ENCODE measurements around the gene MUC5AC. TPM values are rescaled to one million over a fixed set of nuclear protein-coding genes. Genes with fewer than 3 reads are reported as not detected.
"Not testable (repeated sequence)": the region's sequence is repeated elsewhere in the genome, so short reads cannot be mapped to it uniquely, and the experiment has no call there.

MUC5AC gene
- total RNA-seq, 1 experiment from 2014 or later = not detected

DNA sequence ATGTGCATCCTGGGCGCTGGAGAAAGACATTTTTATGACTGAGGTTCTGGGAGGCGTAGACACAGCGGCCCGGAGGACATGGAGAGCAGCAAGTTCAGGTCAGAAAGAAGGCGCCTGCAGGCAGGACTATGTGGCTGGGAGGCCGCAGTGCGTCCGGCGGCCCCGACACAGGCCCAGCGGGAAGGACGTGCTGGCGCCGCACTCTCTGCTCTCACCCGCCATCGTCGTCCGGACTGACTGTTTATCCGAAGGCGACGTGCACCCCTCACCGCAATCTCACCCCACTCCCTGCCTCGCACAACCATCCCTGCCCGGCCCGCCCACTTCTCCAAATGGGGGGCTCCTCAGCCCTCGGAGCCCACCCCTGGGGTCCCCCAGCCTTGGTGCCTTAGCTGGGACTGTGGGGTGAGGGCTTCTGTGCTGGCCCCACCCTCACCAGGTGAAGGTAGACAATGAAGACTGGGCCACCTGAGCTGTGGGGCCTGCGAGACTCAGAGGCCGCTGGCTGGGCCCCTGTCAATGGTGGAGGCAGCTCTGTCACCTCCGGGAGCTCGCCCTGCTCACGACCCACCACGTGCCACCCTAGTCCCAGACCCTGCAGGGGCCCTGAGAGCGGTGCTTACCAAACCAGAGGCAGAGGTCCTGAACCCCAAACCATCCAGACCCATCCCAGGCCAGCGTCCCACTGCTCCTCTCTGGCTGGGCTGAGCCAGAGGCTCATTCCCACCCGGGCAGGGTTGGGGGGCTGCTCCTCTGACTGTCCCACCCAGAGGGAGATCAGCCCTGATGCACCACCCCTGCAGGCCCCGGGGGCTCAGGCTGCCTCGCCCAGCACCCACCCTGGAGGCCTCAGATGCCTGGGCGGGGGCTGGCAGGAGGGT lies 48.9 kb downstream of the MUC5AC start:
- in situ Hi-C loops (cut with HindIII; ENCODE audit: low pct_unique_long_range_greater_than_20kb, low sequenced_read_pairs) = no loop called here
- DNase-seq (ENCODE audit: low read depth, low spot score) = no peak

- no peak for DNase-seq (ENCODE audit: low read depth, low spot score)
- in situ Hi-C loops (cut with HindIII; ENCODE audit: low pct_unique_long_range_greater_than_20kb, low sequenced_read_pairs) = no loop called here
Measured at GRCh38 chr11:1207401-1208143, 49.8 kb downstream of the MUC5AC start.

DNA sequence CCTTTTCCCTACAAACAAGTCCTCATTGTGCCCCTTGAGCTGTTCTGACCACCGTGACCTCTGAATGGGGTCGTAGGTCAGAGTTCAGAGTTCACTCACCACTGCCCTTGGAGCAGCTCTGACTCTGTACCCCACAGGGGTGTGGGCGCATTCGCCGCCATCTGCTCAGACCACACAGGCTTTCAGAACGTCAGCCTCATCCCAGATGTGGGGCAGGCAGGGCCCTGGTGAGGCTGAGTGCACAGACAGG lies 50.3 kb downstream of the MUC5AC start:
- in situ Hi-C loops (cut with HindIII; ENCODE audit: low pct_unique_long_range_greater_than_20kb, low sequenced_read_pairs) = no loop called here
- no peak for DNase-seq (ENCODE audit: low read depth, low spot score)

DNA sequence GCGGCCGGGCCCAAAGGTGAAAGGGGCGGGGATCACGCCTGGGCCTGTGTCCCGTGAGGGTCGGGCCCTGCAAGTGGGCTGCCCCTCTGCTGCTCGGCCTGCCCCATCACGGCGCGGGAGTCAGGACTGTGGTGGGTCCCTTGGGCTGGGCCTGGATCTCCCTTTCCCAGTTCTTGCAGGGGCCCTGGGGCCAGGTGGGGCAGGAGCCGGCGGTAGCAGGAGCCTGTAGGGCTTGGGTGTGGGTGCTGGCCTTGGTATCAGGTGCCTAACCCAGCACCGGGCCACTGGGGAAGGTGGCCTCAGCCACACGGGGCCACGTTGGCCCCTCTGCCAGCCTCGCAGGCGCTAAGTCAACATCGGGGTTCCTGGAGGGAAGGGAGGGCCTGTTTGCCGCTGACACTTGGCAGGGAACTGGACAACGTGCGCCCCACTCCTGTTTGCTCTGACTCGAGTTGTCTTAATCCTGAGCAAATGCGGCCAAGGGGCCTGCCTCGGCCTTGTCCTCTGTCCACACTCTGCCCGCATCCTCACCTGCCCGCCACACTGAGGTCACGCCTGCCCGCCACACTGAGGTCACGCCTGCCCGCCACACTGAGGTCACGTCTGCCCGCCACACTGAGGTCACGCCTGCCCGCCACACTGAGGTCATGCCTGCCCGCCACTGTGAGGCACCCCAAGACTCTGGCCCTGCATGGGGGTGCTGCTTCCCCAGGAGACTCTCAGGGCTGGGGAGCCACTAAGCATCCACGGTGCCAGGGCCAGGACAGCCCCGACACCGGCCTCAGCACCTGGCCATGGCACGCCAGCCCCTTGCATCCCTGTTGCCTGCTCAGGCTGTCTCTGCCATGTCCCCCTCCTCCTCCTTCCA lies 50.9 kb downstream of the MUC5AC start:
- no peak for DNase-seq (ENCODE audit: low read depth, low spot score)
- in situ Hi-C loops (cut with HindIII; ENCODE audit: low pct_unique_long_range_greater_than_20kb, low sequenced_read_pairs) = no loop called here

- DNase-seq (ENCODE audit: low read depth, low spot score) = no peak
- in situ Hi-C loops (cut with HindIII; ENCODE audit: low pct_unique_long_range_greater_than_20kb, low sequenced_read_pairs) = no loop called here
Measured at GRCh38 chr11:1209371-1210057, 51.8 kb downstream of the MUC5AC start.

- in situ Hi-C loops (cut with HindIII; ENCODE audit: low pct_unique_long_range_greater_than_20kb, low sequenced_read_pairs) = no loop called here
- DNase-seq (ENCODE audit: low read depth, low spot score) = no peak
Measured at GRCh38 chr11:1211838-1212237, 54.1 kb downstream of the MUC5AC start.

GRCh38 chr11:1215826-1216225 lies 58.1 kb downstream of the MUC5AC start:
- DNase-seq (ENCODE audit: low read depth, low spot score); in situ Hi-C loops (cut with HindIII; ENCODE audit: low pct_unique_long_range_greater_than_20kb, low sequenced_read_pairs): not testable (repeated sequence)

- in situ Hi-C loops (cut with HindIII; ENCODE audit: low pct_unique_long_range_greater_than_20kb, low sequenced_read_pairs) = no loop called here
- DNase-seq (ENCODE audit: low read depth, low spot score) = no peak
Measured at GRCh38 chr11:1217151-1217550, 59.4 kb downstream of the MUC5AC start.

DNA sequence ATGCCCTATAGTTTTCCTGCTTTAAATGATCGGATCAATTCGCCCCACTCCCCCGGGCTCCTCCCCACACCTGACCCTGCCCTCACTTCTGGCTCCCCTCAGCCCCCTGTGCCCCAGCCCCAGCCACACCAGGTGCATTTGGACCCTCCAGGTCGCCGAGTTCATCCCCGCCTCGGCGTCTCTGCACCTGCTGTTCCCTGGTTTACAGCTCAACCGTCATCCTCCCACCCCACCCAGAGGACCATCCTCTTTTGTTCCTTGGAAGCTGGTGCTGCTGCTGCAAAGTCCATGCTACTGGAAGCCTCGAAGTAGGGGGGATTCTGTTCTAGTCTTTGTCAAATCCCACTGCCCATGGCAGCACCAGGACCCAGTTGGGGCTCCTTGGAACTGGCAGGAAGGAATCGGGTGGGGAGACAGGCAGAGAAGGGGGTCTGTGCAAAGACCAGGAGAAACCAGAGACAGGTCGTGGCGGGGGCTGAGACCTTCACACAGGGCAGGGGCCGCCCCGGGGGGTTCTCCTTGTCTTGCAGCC lies 60.6 kb downstream of the MUC5AC start:
- DNase-seq (ENCODE audit: low read depth, low spot score) = no peak
- in situ Hi-C loops (cut with HindIII; ENCODE audit: low pct_unique_long_range_greater_than_20kb, low sequenced_read_pairs) = no loop called here

DNA sequence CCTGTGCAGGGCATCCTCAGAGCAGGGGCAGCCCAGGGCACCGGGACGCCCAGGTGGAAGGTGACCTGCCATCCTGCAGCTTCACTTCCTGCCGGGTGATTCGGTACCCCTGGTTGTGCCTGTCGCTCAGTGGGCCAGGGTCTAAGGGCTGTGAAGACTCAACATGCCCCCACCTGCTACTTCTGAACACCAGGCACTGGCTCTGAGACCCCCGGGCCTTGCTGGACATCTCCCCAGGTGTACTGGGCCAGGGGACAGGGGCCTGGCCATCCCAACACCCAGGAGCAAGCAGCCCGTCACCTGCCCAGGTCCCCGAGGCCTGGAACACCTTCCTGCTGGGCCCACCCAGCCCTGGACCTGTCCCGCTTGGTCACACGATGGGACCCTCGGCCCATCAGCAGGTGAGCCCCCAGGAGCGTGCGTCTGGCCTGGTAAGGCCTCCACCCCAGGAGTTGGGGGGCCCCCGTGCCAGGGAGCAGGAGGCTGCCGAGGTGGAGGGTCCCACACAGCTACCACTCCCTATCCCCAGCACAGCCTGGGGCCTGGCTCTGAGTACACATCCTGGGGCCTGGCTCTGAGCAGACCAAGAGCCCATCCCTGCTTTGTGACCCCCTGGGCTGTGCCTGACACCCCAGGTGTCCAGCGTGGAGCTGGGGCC lies 61.2 kb downstream of the MUC5AC start:
- in situ Hi-C loops (cut with HindIII; ENCODE audit: low pct_unique_long_range_greater_than_20kb, low sequenced_read_pairs) = no loop called here

DNA sequence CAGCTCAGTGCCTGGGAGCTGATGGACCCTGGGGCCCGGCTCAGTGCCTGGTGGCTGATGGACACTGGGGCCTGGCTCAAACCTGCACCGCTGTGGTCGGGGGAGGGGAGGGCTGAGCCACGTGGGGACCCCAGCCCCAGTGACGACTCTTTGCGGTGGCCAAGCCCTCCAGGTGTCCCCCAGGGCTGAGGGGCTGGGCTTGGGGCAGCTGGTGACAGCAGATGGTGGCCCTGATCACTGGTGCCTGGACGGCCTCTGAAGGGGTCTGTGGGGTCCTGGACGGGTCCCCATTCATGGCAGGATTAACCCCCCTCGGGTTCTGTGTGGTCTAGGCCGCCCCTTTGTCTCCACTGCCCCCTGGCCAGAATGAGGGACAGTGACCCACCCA lies 61.7 kb downstream of the MUC5AC start:
- in situ Hi-C loops (cut with HindIII; ENCODE audit: low pct_unique_long_range_greater_than_20kb, low sequenced_read_pairs) = no loop called here
- no peak for DNase-seq (ENCODE audit: low read depth, low spot score)

More for the DNA sequence above, 61.2 kb downstream of the MUC5AC start:
- DNase-seq (ENCODE audit: low read depth, low spot score) = no peak

DNA sequence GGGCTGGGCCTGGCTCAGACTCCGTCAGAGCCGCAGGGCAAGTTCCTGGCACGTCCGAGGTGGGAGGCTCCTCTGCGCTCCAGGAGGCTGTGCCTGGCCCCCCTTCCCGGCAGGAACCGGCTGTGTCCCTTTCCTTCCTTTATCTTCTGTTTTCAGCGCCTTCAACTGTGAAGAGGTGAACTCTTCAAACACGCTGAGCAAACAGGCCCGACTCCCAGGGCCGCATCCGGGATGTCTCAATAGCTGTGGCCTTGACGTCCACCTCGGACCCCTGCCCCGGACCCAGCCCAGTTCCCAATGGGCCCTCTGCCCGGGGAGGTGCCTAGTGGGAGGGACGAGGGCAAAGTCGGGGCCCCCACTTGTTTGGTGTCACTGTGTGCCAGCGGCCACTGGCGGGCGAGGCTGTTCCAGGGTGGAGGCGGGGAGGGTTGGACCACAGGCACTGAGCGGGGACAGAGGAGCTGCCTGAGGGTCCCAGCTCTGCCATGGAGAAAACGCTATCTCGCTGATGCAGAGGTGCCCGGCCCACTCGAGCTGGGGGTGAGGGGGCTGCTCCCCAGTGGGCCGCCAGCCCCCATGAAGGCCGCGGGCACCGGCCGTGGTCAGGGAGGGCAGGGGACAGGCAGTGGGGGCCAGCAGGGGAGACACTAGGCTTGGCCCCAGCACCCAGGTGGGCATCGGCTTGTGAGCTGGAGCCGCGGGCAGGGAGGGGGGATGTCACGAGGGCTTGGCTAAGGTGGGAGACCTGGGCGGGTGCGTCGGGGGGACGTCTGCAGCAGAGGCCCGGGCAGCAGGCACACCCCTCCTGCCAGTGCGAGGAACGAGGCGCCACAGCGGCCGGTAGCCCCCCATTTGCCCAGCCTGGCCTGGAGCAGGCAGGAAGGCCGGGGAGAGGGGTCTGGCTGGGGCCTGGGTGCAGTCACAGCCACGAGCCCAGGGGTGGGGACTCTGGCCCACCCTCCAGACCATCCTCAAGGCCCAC lies 62.4 kb downstream of the MUC5AC start:
- DNase-seq (ENCODE audit: low read depth, low spot score) = no peak
- in situ Hi-C loops (cut with HindIII; ENCODE audit: low pct_unique_long_range_greater_than_20kb, low sequenced_read_pairs) = no loop called here

DNA sequence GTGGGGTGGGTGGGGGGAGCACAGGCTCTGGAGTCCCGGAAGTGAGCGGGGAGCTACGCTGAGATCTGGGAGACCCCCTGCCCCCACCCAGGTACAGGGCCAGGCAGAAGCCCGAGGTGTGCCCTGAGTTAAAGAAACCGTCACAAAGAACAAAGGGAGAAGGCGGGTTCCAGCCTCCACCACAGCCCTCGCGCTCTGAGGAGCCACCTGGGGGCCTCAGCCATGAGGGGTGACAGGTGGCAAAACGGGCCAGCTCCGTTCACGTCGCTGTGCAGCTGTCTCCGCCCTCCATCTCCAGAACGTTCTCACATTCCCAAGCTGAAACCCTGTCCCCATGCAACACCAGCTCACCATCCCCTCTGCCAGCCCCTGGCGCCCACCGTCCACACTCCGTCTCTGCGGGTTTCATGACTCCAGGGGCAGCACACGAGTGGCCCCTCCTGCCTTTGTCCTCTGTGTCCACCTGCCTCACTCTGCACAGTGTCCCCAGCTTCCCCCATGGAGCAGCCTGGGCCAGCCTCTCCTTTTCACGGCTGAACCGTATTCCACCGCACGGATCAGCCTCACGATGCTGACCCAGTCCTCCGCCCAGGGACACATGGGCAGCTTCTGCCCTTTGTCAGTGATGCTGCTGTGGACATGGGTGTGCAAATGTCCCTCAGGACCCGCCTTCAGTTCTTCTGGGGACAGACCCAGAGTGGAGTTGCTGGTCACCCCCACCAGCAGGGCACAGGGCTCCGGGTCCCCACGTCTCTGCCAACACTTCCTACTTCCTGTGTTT lies 63.4 kb downstream of the MUC5AC start:
- DNase-seq (ENCODE audit: low read depth, low spot score) = no peak
- in situ Hi-C loops (cut with HindIII; ENCODE audit: low pct_unique_long_range_greater_than_20kb, low sequenced_read_pairs) = no loop called here

GRCh38 chr11:1221848-1222311 lies 64.1 kb downstream of the MUC5AC start:
- no peak for DNase-seq (ENCODE audit: low read depth, low spot score)
- in situ Hi-C loops (cut with HindIII; ENCODE audit: low pct_unique_long_range_greater_than_20kb, low sequenced_read_pairs) = no loop called here

Data from SK-MEL-5 (cell line).